ENCODE results near the gene BAZ1A. TPM values are rescaled to one million over a fixed set of nuclear protein-coding genes. Genes with fewer than 3 reads are reported as not detected.

Gene BAZ1A
- 27.2 TPM for total RNA-seq (2021; ENCODE audit: unreplicated experiment)
- 9.2 TPM for polyA plus RNA-seq (2012; ENCODE audit: insufficient read length)
- Bru-seq, nascent RNA = percentile 80 among the genes with signal in this experiment
- BruChase-seq, experiment 1, labeled RNA remaining after a 2-hour chase = percentile 79 among the genes with signal in this experiment
- BruChase-seq, experiment 2, labeled RNA remaining after a 6-hour chase = percentile 82 among the genes with signal in this experiment
- long read RNA-seq, full-length matches to known transcripts = 2 of 43 reads
- long read RNA-seq, partial matches to known transcripts = 34 of 43 reads
- long read RNA-seq, other reads (novel, unspliced or antisense) = 7 of 43 reads

GRCh38 chr14:34875031-34875922 is at the start of gene BAZ1A:
BAZ1A (minus strand) TSS chr14:34875360; CDS start chr14:34874604, 756 bp downstream.
- intact Hi-C loops (cut with micrococcal nuclease; ENCODE audit: unreplicated experiment) (no loop called here), in situ Hi-C loops (cut with HindIII; ENCODE audit: low pct_unique_long_range_greater_than_20kb, low sequenced_read_pairs) (no loop called here)
- ATAC-seq = peak; percentile 76
- CTCF ChIA-PET = no interaction called here
- H3K4me1 ChIP-seq (ENCODE audit: control insufficient read depth, insufficient read depth, low read length) = peaks cover 7% of the 10 kb centered on the region
- H3K27me3 ChIP-seq (ENCODE audit: control insufficient read depth, insufficient read depth, low read length) = no peaks in the 10 kb centered on the region
- no peaks in the 10 kb centered on the region for H3K9me3 ChIP-seq (ENCODE audit: control insufficient read depth, insufficient read depth, low read depth, low read length)
- DNase-seq (ENCODE audit: low read depth, low spot score) = no peak
- no peak for TF ChIP-seq CTCF (IDR thresholded peaks at IDR 0.05)
- 0 out of 2 replicates have a peak, but pooled peaks have one; percentile 39 for TF ChIP-seq SIN3A (IDR thresholded peaks at IDR 0.05; ENCODE audit: borderline replicate concordance, insufficient read depth, low read depth, low read length)
- TF ChIP-seq POLR2AphosphoS5 (IDR thresholded peaks at IDR 0.05; ENCODE audit: low read depth, low read length) = peak; percentile 85
- H3K27ac ChIP-seq (ENCODE audit: low read length) = peak within 1 kb of the TSS; percentile 88
- peak within 1 kb of the TSS; percentile 72 to 82 for H3K4me3 ChIP-seq (ENCODE audit: low read depth in 2 of 2, low read length in 2 of 2)
- TSS peak; percentile 97 for BruUV-seq (replicated peaks)
- POLR2A ChIA-PET = interaction anchor here (0.6 kb wide), 1 partner anchor 9 kb away, joined by 7 read pairs; no protein-coding TSS in a partner anchor
- H3K36me3 ChIP-seq (ENCODE audit: control insufficient read depth, insufficient read depth, low read length) = peaks cover 2% of the 10 kb centered on the region; the same call in 1 of the 2 replicates

- no peaks in the 10 kb centered on the region for H3K9me3 ChIP-seq (ENCODE audit: control insufficient read depth, insufficient read depth, low read depth, low read length)
- H3K36me3 ChIP-seq (ENCODE audit: control insufficient read depth, insufficient read depth, low read length) = no peaks in the 10 kb centered on the region
- TF ChIP-seq REST (IDR thresholded peaks at IDR 0.05; ENCODE audit: insufficient read depth in 1 of 2, low read depth in 2 of 2, low read length in 1 of 2) = no peak
- no peak for TF ChIP-seq CTCF (IDR thresholded peaks at IDR 0.05)
- TF ChIP-seq TCF7L2 (IDR thresholded peaks at IDR 0.05; ENCODE audit: low read depth, low read length) = no peak
- TF ChIP-seq SIN3A (IDR thresholded peaks at IDR 0.05; ENCODE audit: borderline replicate concordance, insufficient read depth, low read depth, low read length) = no peak
- no peak for TF ChIP-seq POLR2AphosphoS5 (IDR thresholded peaks at IDR 0.05; ENCODE audit: low read depth, low read length)
- no peaks in the 10 kb centered on the region for H3K4me1 ChIP-seq (ENCODE audit: control insufficient read depth, insufficient read depth, low read length)
- H3K27me3 ChIP-seq (ENCODE audit: control insufficient read depth, insufficient read depth, low read length) = no peaks in the 10 kb centered on the region
- ATAC-seq = no peak
- intact Hi-C loops (cut with micrococcal nuclease; ENCODE audit: unreplicated experiment) (no loop called here), in situ Hi-C loops (cut with HindIII; ENCODE audit: low pct_unique_long_range_greater_than_20kb, low sequenced_read_pairs) (no loop called here)
- no peak for DNase-seq (ENCODE audit: low read depth, low spot score)
- ChIA-PET POLR2A (no interaction called here), CTCF (no interaction called here)
- BruUV-seq (replicated peaks) = no TSS peak
- H3K27ac ChIP-seq (ENCODE audit: low read length) = no peak overlapping the region
- H3K4me3 ChIP-seq (ENCODE audit: low read depth in 2 of 2, low read length in 2 of 2) = no peak overlapping the region
Measured at GRCh38 chr14:34920339-34920738, 45.2 kb upstream of the BAZ1A start.

Measured in Panc1 (cell line).